NT2/D1 (cell line): Measurements from ENCODE around the gene PLSCR5.

Experiments used
- DNase-seq: peaks from one replicate; pipeline ENCODE4 v3.0.0-alpha.2; 2011; ENCODE audit warnings: low read depth, low spot score
- H3K27me3 ChIP-seq: 2 replicates; pipeline ENCODE4 v1.6.0; 2011; ENCODE audit warnings: mild to moderate bottlenecking; ENCODE audit not compliant: insufficient read length, insufficient read depth
- H3K36me3 ChIP-seq: 2 replicates; pipeline ENCODE4 v1.6.1; 2011; ENCODE audit warnings: mild to moderate bottlenecking, low read length, mixed read lengths; ENCODE audit not compliant: insufficient read depth, insufficient read length
- H3K4me1 ChIP-seq: 2 replicates; pipeline ENCODE4 v1.5.1; 2011; ENCODE audit not compliant: insufficient read depth, insufficient read length
- H3K4me3 ChIP-seq: 2 replicates; pipeline ENCODE4 v1.5.1; 2011; ENCODE audit warnings: low read depth; ENCODE audit not compliant: insufficient read length
- H3K9ac ChIP-seq: 2 replicates; pipeline ENCODE4 v1.6.0; 2011; ENCODE audit warnings: low read depth; ENCODE audit not compliant: insufficient read length
- H3K9me3 ChIP-seq: 2 replicates; pipeline ENCODE4 v1.5.1; 2011; ENCODE audit warnings: mild to moderate bottlenecking, low read length; ENCODE audit not compliant: insufficient read depth
- SUZ12 ChIP-seq: IDR thresholded peaks from 2 replicates; pipeline ENCODE4 v1.6.1; 2011; ENCODE audit not compliant: insufficient read length, insufficient read depth; ENCODE audit errors: extremely low read depth
- YY1 ChIP-seq: IDR thresholded peaks from 2 replicates; pipeline ENCODE4 v1.6.1; 2011; ENCODE audit not compliant: insufficient read length, insufficient read depth
- ZNF274 ChIP-seq: IDR thresholded peaks from 2 replicates; pipeline ENCODE4 v1.6.1; 2011; ENCODE audit warnings: mild to moderate bottlenecking, low read depth, low read length

PLSCR5 gene

GRCh38 chr3:146555311-146555710, 49.8 kb downstream of the PLSCR5 start:
- H3K9ac ChIP-seq: no peak overlapping the region
- no peaks in the 10 kb centered on the region for H3K27me3 ChIP-seq
- no peaks in the 10 kb centered on the region for H3K36me3 ChIP-seq
- no peak for DNase-seq
- H3K9me3 ChIP-seq: peaks cover 8% of the 10 kb centered on the region; the same call in 1 of the 2 replicates
- no peaks in the 10 kb centered on the region for H3K4me1 ChIP-seq
- H3K4me3 ChIP-seq: no peak overlapping the region
- TF ChIP-seq ZNF274: no peak
- no peak for TF ChIP-seq SUZ12
- TF ChIP-seq YY1: no peak

GRCh38 chr3:146554151-146554760, 50.9 kb downstream of the PLSCR5 start:
- TF ChIP-seq ZNF274 (no peak), YY1 (no peak), SUZ12 (no peak)
- no peak overlapping the region for H3K9ac ChIP-seq
- DNase-seq: no peak

GRCh38 chr3:146550743-146551510, 54.2 kb downstream of the PLSCR5 start:
- Histone ChIP-seq H3K9me3 (no peaks in the 10 kb centered on the region), H3K36me3 (no peaks in the 10 kb centered on the region), H3K27me3 (no peaks in the 10 kb centered on the region), H3K9ac (no peak overlapping the region), H3K4me1 (no peaks in the 10 kb centered on the region), H3K4me3 (no peak overlapping the region)
- TF ChIP-seq YY1 (no peak), SUZ12 (no peak), ZNF274 (no peak)
- DNase-seq: no peak

More at GRCh38 chr3:146554151-146554760, 50.9 kb downstream of the PLSCR5 start:
- peaks cover 8% of the 10 kb centered on the region; the same call in 1 of the 2 replicates for H3K9me3 ChIP-seq
- no peaks in the 10 kb centered on the region for H3K36me3 ChIP-seq
- no peaks in the 10 kb centered on the region for H3K27me3 ChIP-seq
- H3K4me1 ChIP-seq: no peaks in the 10 kb centered on the region
- no peak overlapping the region for H3K4me3 ChIP-seq

GRCh38 chr3:146550070-146550615, 55.0 kb downstream of the PLSCR5 start:
- DNase-seq: no peak
- no peaks in the 10 kb centered on the region for H3K4me1 ChIP-seq
- H3K36me3 ChIP-seq: no peaks in the 10 kb centered on the region
- no peak overlapping the region for H3K9ac ChIP-seq
- no peaks in the 10 kb centered on the region for H3K9me3 ChIP-seq
- no peaks in the 10 kb centered on the region for H3K27me3 ChIP-seq
- TF ChIP-seq SUZ12 (no peak), ZNF274 (no peak), YY1 (no peak)
- no peak overlapping the region for H3K4me3 ChIP-seq

GRCh38 chr3:146547235-146547835, 57.8 kb downstream of the PLSCR5 start:
- Histone ChIP-seq H3K9me3 (no peaks in the 10 kb centered on the region), H3K36me3 (no peaks in the 10 kb centered on the region), H3K4me1 (no peaks in the 10 kb centered on the region), H3K4me3 (no peak overlapping the region), H3K9ac (no peak overlapping the region), H3K27me3 (no peaks in the 10 kb centered on the region)
- no peak for DNase-seq
- TF ChIP-seq SUZ12 (no peak), YY1 (no peak), ZNF274 (no peak)

- H3K9me3 ChIP-seq: no peaks in the 10 kb centered on the region
- H3K36me3 ChIP-seq: peaks cover 3% of the 10 kb centered on the region
- no peak overlapping the region for H3K4me3 ChIP-seq
- H3K27me3 ChIP-seq: no peaks in the 10 kb centered on the region
- TF ChIP-seq YY1: no peak
- no peak for TF ChIP-seq ZNF274
- no peak overlapping the region for H3K9ac ChIP-seq
- H3K4me1 ChIP-seq: no peaks in the 10 kb centered on the region
- no peak for DNase-seq
Observed at GRCh38 chr3:146546366-146546965, 58.7 kb downstream of the PLSCR5 start.

- H3K4me3 ChIP-seq: peak overlapping the region; percentile 69
- no peak for DNase-seq
- no peak for TF ChIP-seq YY1
- no peak for TF ChIP-seq SUZ12
- TF ChIP-seq ZNF274: no peak
- no peaks in the 10 kb centered on the region for H3K27me3 ChIP-seq
- H3K4me1 ChIP-seq: no peaks in the 10 kb centered on the region
- H3K36me3 ChIP-seq: peaks cover 3% of the 10 kb centered on the region
- H3K9ac ChIP-seq: no peak overlapping the region
- no peaks in the 10 kb centered on the region for H3K9me3 ChIP-seq
Observed at GRCh38 chr3:146544929-146545528, 60.1 kb downstream of the PLSCR5 start.
